NCI-H2107 (cell line): Measurements from ENCODE around the gene AHCYL1.

ENCODE experiments used
- DNase-seq: peaks from one replicate; lab custom pipeline; 2025; lab: John Stamatoyannopoulos, UW

AHCYL1 gene

DNA sequence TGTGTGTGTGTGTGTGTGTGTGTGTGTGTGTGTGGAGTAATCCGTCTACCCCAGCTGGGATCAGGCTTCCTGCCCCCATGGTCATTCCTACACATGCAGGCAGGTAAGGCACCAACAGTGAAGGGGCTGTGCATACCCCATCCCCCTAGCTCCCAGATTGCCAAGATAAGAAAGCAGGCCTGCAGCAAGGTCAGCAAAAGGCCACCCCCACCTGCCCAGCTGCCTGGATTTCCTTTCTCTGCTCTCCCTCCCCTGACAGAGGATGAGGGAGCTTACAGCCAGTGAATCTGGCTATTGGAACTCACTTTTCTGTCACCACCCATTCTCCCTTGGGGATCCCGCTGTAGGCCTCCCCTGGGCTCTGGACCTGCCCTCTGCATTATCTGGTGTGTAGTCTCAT, 78.0 kb downstream of the AHCYL1 start:
- no peak for DNase-seq

DNA sequence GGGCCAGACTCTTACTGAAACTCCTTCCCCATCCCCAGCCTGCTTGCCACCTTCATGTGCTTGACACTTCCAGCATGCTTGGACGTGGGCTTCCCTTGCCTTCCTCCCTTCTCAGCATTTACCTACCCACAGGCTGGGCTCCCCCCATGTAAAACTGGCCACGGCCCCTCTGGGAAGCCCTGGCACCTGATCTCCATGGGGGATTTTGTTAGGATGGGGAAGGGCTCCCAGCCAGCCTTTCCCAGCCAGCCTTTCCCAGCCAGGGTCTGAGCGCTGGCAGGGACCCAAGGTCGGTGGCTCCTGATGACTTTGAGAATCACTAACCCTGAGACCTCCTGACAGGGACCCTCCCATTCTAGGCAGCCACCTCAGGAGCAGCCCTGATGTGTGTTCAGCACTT, 79.2 kb downstream of the AHCYL1 start:
- DNase-seq = no peak

DNA sequence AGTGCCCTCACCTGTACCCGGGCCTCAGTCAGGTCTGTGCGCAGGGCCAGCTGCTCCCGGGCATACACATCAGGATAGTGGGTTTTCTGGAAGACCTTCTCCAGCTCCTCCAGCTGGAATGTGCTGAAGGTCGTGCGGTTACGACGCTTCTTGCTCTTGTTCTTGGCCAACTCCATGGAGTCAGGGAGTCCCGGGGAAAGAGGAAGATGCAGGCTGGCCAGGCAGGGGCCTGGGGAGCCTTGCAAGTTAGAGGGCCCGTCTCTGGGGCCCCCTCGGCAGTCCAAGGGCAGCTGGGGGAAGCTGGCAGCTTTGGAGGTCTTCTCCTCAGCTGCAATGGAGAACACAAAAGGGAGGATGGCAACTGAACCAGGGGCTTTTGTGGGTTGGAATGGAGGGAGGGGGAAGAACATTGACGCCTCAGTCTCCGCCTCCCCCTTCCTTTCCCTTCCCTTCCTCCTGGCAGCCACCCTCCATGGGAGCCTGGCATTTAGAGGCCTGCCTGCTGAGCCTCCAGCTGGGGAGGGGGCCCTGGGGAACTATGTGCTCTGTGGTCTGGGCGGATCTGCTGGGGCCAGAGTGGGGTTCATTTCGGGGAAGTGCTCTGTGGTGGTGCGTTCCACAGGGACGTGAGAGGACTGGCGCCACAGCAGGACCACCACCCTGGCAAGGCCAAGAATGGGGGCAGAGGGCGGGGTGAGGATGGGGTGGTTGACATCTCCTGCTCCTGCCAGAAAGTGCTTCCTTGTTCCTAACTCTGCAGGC, 80.2 kb downstream of the AHCYL1 start:
- DNase-seq = no peak

DNA sequence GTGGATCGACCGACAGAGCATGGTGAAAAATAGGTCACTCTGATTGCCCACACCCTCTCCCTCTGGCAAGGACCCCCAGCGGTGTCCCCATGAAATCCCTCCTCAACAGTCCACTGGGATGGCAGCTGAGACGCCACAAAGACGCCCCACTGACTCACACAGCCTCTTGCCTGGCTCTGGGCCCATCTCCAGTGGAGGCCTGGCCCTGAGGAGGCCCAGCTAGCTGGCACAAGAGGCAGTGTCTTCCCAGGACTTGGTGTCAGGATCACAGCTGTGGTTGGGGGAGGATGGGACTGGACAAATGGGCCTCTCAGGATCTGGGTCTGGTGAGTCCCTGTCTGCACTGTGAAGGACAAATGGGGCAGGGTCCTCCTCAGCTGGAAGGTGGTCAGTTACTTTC, 81.3 kb downstream of the AHCYL1 start:
- no peak for DNase-seq

DNA sequence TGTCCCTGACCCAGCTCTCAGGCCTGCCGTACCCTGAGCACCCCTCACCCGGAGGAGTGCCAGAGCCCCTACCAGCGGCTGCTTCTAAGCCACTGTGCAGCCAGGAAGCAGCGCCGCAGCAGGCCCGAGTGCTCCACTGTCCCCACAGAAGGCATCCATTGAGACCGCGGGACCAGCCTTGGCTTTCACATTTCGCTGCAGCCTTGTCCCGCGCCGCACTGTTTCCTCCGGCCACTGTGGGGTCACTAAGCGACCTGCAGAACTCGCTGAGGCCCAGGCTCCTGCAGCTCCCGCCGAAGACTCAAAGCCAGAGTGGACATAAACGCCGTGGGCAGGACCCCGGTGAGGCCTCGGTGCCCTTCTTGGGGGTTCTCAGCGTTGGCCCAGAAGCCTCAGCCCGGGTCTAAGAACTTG, 82.9 kb downstream of the AHCYL1 start:
- DNase-seq = no peak

DNA sequence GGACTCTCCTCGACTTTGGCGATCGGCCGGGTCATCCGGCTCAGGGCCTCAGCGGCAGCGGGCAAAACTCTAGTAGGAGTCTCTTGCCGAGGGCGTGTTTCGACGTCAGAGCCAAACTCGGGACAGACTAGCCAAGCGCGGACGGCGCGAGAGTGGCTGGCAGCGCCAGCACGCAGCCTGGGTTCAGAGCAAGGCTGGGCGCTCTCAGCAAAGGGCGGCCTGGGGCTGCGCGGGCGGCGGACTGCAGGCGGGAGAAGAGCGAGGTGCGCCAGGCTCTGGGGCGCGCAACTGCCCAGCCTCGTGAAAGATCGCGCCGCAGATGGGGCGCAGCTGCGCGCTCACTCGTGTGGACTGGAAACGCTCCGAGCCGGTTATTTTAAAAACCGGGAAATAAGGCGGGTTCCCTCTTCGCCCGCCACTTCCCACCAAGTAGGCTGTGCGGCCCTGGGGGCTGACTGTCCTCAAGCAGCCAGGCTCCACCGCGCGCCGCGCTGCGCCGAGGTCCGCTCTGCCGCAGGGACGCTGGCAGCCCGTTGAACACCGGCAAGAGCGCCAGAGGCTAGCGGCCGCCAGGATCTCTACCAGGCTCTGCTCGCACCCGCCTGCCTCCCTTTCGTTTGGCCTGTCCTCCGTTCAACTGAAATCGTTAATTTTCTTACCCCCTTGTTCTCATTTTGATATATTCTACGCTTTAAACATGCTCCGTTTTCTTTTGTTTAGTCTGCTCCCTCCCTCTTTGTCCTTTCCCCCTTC, 83.5 kb downstream of the AHCYL1 start:
- no peak for DNase-seq

DNA sequence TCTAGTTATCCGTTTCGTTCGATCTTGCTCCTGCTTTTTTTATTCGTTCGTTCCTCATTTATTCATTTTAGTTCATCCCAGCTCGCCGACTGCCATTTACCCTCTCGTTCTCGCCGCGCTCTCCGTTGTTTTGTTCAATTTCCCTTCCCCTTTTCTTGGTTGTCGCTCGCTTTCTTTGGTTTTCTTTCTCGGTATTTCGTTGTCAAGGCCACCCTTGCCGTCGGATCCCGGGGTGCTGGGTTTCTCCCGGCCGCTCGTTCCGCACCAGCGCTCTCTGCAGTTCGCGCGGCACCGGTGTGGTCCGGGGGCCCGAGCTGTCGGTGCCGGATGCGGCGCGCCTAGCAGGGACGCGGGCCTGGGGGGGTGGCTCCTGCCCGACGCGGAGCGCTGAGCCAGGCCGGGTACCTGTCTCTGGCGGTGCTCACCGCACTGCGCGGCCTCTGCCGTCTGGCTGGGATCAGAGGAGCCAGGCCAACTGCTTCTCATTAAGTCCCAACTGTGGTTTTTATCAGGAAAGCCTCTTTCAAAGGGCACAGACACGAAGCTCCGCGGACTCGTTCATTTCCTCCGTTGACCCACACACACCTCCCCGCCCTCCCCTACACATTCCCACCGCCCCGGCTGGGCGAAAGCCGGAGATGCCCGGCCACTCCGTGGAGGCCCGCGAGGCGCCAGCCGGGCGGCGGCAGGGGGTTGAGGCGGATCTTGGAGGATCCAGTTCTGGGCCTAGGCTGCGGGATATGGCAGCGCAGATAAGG, 84.3 kb downstream of the AHCYL1 start:
- DNase-seq = no peak

DNA sequence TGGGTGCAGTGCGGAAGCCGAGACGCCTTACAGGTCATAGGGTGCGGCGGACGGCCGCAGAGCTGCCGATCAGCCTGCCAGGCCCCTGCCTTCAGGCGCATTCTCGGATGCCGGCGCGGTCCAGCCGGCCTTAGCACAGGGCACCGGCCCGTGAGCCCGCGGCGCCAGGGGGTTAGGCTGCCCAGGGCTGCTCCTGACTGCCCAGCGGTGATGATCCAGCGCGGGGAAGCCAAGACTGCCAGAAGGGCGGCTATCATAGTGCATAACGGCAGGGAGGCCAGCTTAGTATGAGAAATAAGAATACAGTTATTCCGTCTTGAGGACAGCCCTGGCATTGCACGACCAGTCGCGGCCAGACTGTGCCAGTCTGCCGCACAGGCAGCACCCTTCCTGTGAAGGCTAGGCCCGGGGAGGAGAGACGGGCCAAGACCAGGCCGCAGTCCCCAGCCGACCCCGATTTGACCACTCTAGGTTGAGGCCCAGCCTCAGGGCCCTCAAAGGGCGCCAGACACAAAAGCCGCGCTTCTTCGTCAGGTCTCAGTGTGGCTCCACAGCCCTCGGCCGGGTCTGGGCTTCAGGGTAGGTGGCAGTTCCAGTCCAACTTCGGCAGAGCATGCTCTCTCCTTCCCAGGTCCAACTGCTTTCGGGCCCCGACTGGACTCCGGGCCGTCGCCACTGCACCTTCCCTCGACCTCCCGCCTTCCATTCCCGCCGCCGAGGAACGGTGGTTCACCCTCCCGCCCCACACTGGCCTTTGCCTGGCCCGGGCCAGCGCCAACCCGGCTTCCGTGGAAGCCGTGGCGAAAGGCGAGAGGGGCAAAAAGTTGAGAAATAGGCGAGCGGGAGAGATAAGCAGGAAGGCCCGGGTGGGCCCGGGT, 85.1 kb downstream of the AHCYL1 start:
- DNase-seq = no peak

DNA sequence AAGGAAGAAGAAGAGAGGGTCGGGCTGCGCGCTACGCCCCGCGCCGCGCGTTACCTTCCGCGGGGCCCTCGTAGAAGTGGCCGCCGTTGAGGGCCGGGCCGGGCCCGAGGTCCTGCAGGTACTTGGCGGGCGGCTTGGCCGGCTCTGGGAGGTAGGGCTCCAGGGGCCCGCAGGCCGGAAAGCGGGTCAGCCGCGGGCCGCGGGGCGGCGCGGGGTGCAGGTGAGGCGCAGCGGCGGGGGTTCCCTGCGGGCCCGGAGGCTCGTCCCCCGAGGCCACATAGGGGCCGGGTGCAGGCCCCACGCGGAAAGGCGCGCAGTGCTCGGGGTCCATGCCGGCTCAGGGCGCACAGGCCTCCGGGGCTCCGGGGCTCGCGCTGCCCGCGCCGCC, 85.7 kb downstream of the AHCYL1 start:
- no peak for DNase-seq

DNA sequence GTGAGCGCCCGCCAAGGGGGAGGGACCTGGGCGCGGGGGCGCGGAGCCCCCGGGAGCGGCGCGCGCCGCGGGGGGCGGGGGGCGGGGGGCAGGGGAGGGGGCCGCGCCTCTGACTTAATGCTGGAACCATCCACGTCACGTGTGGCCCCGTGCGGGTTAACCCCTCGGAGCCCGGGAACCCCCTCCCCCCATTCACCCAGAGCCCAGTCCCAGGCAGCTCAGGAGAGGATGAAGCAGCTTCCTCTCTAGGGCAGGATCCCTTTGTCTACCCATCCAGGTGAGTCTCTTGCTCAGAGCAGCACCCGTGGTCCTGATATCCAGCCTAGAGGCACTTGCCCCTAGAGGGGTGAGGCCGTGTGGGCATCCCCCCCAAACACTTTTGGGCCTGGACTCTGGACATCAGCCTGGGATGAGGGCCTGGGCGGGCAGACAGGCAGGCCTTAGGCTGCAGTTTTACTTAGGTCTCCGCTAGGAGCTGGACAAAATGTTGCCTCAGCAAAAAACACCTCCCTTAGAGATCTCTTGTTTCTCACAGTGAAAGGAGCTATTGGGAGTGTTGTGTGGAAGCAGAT, 86.2 kb downstream of the AHCYL1 start, which contains the start of gene ALX3:
Gene ALX3 (minus strand): TSS at position 2 of the 572 bp plus-strand sequence. CDS start 60 bp downstream, outside the sequence.
- no peak for DNase-seq
